OCI-LY7 (cell line): ENCODE data around the gene SCN2A. TPM values are rescaled to one million over a fixed set of nuclear protein-coding genes. Genes with fewer than 3 reads are reported as not detected.

Experiments
- BruUV-seq: library from RNA; stranded (reverse); fragments of 400-500 nt; replicated peaks from 2 replicates; lab custom pipeline; 2021; lab: Mats Ljungman, UMichigan
- CTCF ChIA-PET: fragments of 300-600 bp; sonication (Branson Sonifier 250); formaldehyde crosslinking; loops from one replicate; lab custom pipeline; 2022; ENCODE audit warnings: antibody characterized with exemption; ENCODE audit not compliant: unreplicated experiment; lab: Charles Lee
- POLR2A ChIA-PET: fragments of 300-600 bp; sonication (Branson Sonifier 250); formaldehyde crosslinking; loops from one replicate; lab custom pipeline; 2022; ENCODE audit warnings: antibody characterized with exemption; lab: Charles Lee
- DNase-seq: peaks from one replicate; pipeline ENCODE4 v3.0.0-alpha.2; 2015; ENCODE audit warnings: low spot score
- H2AFZ ChIP-seq: fragments of 200-600 bp; sonication (generic), shearing (Covaris generic); 2 replicates; pipeline ENCODE4 v1.6.1; 2014; ENCODE audit warnings: mild to moderate bottlenecking, antibody characterized with exemption, low read length, moderate library complexity
- H3K27ac ChIP-seq: fragments of 200-600 bp; sonication (generic); 2 replicates; pipeline ENCODE4 v1.5.1; 2014; ENCODE audit warnings: mixed run types, low read depth, mild to moderate bottlenecking, moderate library complexity, low read length, inconsistent platforms; ENCODE audit not compliant: poor library complexity, severe bottlenecking
- H3K36me3 ChIP-seq: fragments of 200-600 bp; sonication (generic); 2 replicates; pipeline ENCODE4 v1.6.1; 2014; ENCODE audit warnings: mild to moderate bottlenecking, antibody characterized with exemption, low read length, moderate library complexity, mixed read lengths; ENCODE audit not compliant: insufficient read depth
- H3K4me1 ChIP-seq: fragments of 200-600 bp; sonication (generic); 2 replicates; pipeline ENCODE4 v1.5.1; 2014; ENCODE audit warnings: mild to moderate bottlenecking, low read length; ENCODE audit not compliant: insufficient read depth, poor library complexity, severe bottlenecking
- H3K4me2 ChIP-seq: fragments of 200-600 bp; sonication (generic); 2 replicates; pipeline ENCODE4 v1.6.1; 2014; ENCODE audit warnings: mild to moderate bottlenecking, low read length
- H3K4me3 ChIP-seq: fragments of 200-600 bp; sonication (generic); 2 replicates; pipeline ENCODE4 v1.5.1; 2014; ENCODE audit warnings: mild to moderate bottlenecking, low read depth, low read length; ENCODE audit not compliant: poor library complexity, severe bottlenecking
- H3K79me2 ChIP-seq: fragments of 200-600 bp; sonication (generic); 2 replicates; pipeline ENCODE4 v1.6.1; 2016; ENCODE audit warnings: low read depth, mild to moderate bottlenecking, low read length, moderate library complexity, mixed read lengths; ENCODE audit not compliant: insufficient read depth
- H3K9me2 ChIP-seq: fragments of 200-600 bp; sonication (generic); 2 replicates; pipeline ENCODE4 v1.6.1; 2016; ENCODE audit warnings: mild to moderate bottlenecking, low read length, mixed read lengths; ENCODE audit not compliant: insufficient read depth
- H3K9me3 ChIP-seq: fragments of 200-600 bp; sonication (generic); 2 replicates; pipeline ENCODE4 v1.6.1; 2014; ENCODE audit warnings: mild to moderate bottlenecking, mixed run types, low read length, mixed read lengths
- H4K20me1 ChIP-seq: fragments of 200-600 bp; sonication (generic); 2 replicates; pipeline ENCODE4 v1.6.1; 2014; ENCODE audit warnings: mild to moderate bottlenecking, antibody characterized with exemption, low read length, moderate library complexity, mixed read lengths; ENCODE audit not compliant: insufficient read depth
- CTCF ChIP-seq: fragments of 200-600 bp; sonication (generic); conservative IDR thresholded peaks from 2 replicates; pipeline ENCODE4 v1.5.1; 2014; ENCODE audit warnings: mild to moderate bottlenecking, antibody characterized with exemption, low read length, moderate library complexity, mixed read lengths
- EZH2phosphoT487 ChIP-seq: fragments of 200-600 bp; sonication (generic); IDR thresholded peaks from 2 replicates; pipeline ENCODE4 v1.6.1; 2018; ENCODE audit warnings: low read depth, borderline replicate concordance, mild to moderate bottlenecking, mixed run types, antibody characterized with exemption, low read length, moderate library complexity, mixed read lengths
- intact Hi-C: fragments of 100-400 bp; cut with micrococcal nuclease; formaldehyde crosslinking; loops from one replicate; pipeline ENCODE4 v1.10.0; 2022; ENCODE audit not compliant: unreplicated experiment
- total RNA-seq, 2 experiments: library from RNA; depleted of rRNA in 1 of 2; stranded (reverse); fragments of >200 nt in 1 of 2; shearing (Covaris generic) in 1 of 2; gene quantifications; 2 replicates each; pipeline ENCODE4 v1.2.3, GENCODE V29; 2014 to 2022

The SCN2A gene
- total RNA-seq, 2 experiments from 2014 or later: not detected

- TF ChIP-seq CTCF (peak; percentile 97), EZH2phosphoT487 (no peak)
- peaks cover 28% of the 10 kb centered on the region for H3K4me1 ChIP-seq
- H3K27ac ChIP-seq: peak within 1 kb of the TSS; percentile 63
- POLR2A ChIA-PET: interaction anchor here (0.6 to 2.8 kb wide), 19 partner anchors 9 to 634 kb away, joined by 3 to 14 read pairs (median 3); no protein-coding TSS in a partner anchor
- no peaks in the 10 kb centered on the region for H3K9me3 ChIP-seq
- H4K20me1 ChIP-seq: no peaks in the 10 kb centered on the region
- intact Hi-C loops: loop anchor here (1.0 to 5.0 kb wide), 8 partner anchors 13 to 613 kb away; partner anchors contain the start of gene COBLL1
- H3K79me2 ChIP-seq: peaks cover 22% of the 10 kb centered on the region; the same call in 1 of the 2 replicates
- no peaks in the 10 kb centered on the region for H3K36me3 ChIP-seq
- no peaks in the 10 kb centered on the region for H3K9me2 ChIP-seq
- CTCF ChIA-PET: interaction anchor here (0.8 to 1.6 kb wide), 4 partner anchors 9 to 189 kb away, joined by 3 to 6 read pairs (median 5); no protein-coding TSS in a partner anchor
- H3K4me3 ChIP-seq: peak within 1 kb of the TSS; percentile 68
- peak; percentile 77 for DNase-seq
- H2AFZ ChIP-seq: peak within 1 kb of the TSS; percentile 88
- no TSS peak for BruUV-seq
- H3K4me2 ChIP-seq: peak within 1 kb of the TSS; percentile 70
Observed at GRCh38 chr2:165203689-165204559, 35.3 kb upstream of the SCN2A start, which contains the start of gene SCN3A. SCN3A (minus strand) TSS chr2:165204050; CDS start chr2:165176394, 27,656 bp downstream.

GRCh38 chr2:165205865-165206264 lies 33.3 kb upstream of the SCN2A start:
- Histone ChIP-seq H3K4me3 (no peak overlapping the region), H3K4me1 (peaks cover 10% of the 10 kb centered on the region), H3K4me2 (no peak overlapping the region), H3K9me2 (no peaks in the 10 kb centered on the region), H3K79me2 (peaks cover 17% of the 10 kb centered on the region; the same call in 1 of the 2 replicates), H2AFZ (no peak overlapping the region), H3K36me3 (no peaks in the 10 kb centered on the region), H4K20me1 (no peaks in the 10 kb centered on the region), H3K27ac (no peak overlapping the region), H3K9me3 (no peaks in the 10 kb centered on the region)
- DNase-seq: no peak
- CTCF ChIA-PET: no interaction called here
- intact Hi-C loops: loop anchor here (2.0 kb wide), 2 partner anchors 65 to 469 kb away; no protein-coding TSS in a partner anchor
- BruUV-seq: no TSS peak
- TF ChIP-seq CTCF: no peak
- TF ChIP-seq EZH2phosphoT487: no peak
- POLR2A ChIA-PET: interaction anchor here (1.0 kb wide), 1 partner anchor 52 kb away, joined by 3 read pairs; no protein-coding TSS in a partner anchor
